ENCODE results near the gene GMPPA.
A peak's percentile ranks its signal among the peaks of the same experiment; 100 is the strongest.

The GMPPA gene

DNA sequence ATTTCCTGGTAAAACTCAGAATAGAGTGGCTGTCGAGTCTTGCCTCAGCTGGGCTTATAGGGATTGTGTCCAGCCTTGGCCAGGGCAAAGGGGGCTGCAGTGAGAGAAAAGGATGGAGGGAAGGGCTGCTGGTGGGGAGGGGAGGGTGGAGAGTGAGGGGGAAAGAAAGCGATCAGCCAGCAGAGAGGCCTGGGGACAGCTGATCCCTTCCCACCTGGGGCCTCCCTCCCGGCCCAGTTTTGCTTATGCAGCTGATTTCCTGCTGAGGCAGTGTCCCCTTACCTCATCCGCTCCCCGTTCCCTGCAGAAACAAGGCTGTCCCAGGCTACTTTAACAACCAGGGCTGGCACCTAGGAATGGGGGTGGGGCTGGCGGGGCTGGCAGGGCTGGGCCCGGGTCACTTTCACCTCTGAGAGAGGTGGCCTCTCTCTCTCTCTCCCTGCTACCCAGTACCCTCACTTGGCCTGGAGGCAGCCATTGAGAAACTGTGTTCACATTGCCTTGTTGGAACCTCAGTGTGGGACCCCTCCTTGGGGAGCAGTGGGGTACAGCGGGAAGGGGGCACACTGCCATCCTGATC is 12.2 kb upstream of the GMPPA start:
- no peak for DNase-seq

DNA sequence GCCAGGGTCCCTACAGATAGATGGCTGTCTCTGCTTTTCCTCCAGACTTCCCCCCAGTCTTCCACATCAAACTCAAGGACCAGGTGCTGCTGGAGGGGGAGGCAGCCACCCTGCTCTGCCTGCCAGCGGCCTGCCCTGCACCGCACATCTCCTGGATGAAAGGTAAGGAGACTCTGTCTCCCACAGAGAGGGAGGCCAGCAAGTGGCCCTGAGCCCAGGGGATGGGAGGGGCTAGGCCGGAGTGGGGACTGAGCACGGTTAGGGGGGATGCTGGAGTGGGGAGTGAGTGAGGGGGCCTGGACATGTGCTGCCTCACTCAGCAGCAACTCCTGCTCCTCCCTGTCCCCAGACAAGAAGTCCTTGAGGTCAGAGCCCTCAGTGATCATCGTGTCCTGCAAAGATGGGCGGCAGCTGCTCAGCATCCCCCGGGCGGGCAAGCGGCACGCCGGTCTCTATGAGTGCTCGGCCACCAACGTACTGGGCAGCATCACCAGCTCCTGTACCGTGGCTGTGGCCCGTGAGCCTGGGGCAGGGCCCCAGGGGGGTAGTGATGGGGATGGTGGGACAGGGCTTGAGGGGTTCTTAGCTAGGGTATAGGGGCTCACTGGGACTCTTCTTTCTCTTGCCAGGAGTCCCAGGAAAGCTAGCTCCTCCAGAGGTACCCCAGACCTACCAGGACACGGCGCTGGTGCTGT is 10.4 kb upstream of the GMPPA start:
- no peak for DNase-seq

GRCh38 chr2:219488844-219489194 is 9.9 kb upstream of the GMPPA start:
- DNase-seq: no peak

DNA sequence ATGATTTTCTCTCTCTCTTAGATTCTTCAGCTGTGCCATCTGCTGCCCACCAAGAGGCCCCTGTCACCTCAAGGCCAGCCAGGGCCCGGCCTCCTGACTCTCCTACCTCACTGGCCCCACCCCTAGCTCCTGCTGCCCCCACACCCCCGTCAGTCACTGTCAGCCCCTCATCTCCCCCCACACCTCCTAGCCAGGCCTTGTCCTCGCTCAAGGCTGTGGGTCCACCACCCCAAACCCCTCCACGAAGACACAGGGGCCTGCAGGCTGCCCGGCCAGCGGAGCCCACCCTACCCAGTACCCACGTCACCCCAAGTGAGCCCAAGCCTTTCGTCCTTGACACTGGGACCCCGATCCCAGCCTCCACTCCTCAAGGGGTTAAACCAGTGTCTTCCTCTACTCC is 9.4 kb upstream of the GMPPA start:
- DNase-seq: no peak

DNA sequence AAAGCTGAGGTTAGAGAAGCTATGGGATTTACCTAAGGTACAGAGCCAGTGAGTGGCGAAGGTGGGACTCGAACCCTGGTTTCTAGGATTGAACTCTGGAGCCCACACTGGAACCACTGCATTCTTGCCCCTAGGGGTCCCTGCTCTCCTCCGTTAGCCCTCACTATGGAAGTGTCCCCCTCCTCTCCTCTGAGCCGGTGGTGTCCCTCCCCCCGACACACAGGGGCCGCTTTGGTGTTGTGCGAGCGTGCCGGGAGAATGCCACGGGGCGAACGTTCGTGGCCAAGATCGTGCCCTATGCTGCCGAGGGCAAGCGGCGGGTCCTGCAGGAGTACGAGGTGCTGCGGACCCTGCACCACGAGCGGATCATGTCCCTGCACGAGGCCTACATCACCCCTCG is 8.5 kb upstream of the GMPPA start:
- DNase-seq: no peak

DNA sequence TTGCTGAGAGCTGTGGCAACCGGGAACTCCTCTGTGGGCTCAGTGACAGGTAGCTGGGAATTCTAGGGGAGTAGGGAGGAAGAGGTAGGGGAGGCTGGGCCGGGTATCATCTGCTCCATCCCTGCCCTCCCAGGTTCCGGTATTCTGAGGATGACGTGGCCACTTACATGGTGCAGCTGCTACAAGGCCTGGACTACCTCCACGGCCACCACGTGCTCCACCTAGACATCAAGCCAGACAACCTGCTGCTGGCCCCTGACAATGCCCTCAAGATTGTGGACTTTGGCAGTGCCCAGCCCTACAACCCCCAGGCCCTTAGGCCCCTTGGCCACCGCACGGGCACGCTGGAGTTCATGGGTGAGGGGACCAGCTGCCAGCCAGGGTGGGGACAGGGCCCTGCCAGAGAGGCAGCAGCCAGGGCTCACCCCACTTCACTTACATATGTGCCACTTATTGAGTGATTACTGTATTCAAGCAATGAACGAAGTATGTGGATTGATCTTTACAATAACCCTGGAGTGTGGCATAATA is 8.0 kb upstream of the GMPPA start:
- no peak for DNase-seq

GRCh38 chr2:219491278-219491963 is 7.3 kb upstream of the GMPPA start:
- DNase-seq: no peak

GRCh38 chr2:219492575-219492974 is 6.1 kb upstream of the GMPPA start:
- DNase-seq: no peak

DNA sequence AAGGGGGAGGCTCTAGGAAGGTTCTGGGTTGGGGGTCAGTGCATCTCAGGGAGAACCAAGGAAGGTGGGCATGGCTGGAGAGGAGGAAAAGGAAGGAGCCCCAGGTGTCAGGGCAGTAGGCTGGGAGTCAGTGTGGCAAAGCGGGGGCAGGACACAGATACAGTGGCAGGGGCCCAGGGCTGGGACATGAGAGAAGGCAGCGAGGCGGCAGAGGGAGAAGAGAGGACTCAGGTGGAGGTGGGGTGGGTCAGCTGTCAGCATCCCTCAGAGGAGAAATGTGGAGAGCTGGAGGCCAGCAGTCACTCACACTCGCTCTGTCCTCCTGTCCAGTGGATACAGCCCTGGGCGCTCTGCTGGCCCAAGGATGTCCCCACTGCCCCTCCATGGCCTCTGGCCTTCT is 5.6 kb upstream of the GMPPA start:
- DNase-seq: no peak

DNA sequence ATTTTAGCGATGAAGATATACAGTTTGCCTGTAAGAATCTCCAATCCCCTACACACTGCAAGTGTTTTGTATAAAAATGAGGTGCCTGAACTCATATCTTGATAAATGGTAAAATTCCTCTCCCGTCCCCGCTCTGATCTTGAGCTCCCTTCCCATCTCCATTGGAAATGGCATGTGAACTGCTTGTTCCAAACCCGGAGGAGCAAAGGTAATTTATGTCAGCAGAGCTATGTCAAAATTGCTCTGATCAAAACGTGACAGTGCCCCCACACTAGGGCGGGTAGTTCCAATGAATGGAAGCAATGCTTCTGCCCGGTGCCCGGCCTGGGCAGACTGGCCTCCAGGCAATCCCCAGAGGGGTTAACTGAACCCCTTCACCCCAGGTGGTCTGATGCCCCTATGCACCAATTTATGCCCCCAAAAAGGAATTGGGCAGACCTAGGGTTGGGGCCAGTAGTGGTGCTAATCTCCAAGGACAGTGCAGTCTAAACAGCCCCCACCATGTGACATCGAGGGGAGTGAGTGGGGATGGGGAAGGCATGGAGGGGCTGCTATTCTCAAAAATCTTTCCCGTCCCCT is 3.6 kb upstream of the GMPPA start:
- no peak for DNase-seq

DNA sequence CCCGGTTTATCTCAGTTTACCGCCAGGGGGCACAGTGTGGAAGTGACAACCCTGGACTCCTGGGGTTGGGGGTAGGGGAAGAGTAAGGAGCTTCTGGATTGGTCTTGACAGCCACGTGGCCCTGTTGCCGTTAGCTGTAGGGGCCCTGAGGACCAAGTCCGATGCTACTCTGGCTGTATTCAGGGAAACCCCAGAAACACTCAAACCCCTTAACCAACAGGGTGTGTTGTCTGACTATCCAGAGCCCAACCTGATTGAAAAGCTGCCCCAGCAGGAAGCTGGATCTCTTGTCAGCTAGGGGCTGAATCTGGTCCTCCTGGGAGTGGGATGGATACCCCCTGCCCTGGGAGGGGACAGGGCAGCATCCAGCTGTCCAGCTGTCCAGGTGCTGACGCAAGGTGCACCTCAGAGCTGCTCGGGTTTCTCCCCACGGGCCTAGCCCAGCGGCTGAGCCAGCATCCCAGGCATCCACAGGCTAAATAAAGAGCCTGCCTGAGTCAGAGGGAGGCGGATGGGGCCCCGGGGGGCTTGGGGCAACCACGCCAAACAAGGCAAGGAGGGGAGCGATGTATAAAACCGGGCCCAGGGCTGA is 3.1 kb upstream of the GMPPA start:
- peak; percentile 47 to 65 for DNase-seq

DNA sequence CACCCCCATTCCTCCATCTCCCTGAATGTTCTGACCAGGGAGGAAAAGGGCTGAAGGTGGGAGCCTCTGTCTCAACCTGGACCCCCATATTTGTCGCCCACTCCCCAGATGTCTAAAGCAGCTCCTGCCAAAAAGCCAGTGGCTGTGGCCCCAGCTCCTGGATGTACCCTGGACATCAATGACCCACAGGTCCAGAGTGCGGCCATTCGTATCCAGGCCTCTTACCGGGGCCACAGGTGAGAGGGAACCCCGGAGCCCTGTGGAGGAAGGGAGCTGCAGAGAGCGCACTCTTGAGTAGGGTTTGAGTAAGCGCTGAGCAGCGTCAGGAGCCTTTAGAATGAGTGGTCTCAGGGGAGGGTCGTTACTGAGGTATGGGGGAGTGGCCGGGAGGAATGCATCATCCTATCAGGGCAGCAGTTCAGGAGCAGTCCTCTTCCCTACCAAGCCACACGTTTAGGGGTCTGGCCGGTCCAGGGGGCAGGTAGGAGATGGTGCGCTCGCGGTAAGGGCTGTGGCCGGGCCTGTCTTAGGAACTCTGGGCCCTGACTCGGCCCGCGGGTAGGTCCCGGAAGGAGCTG is 2.4 kb upstream of the GMPPA start:
- DNase-seq: no peak

GRCh38 chr2:219496825-219497494 is 1.7 kb upstream of the GMPPA start:
- peak in 1 of 2 donors; percentile 8 for DNase-seq

- DNase-seq: peak; percentile 44 to 61
These were observed 1.0 kb upstream of the GMPPA start for GRCh38 chr2:219497495-219498279.

- DNase-seq: no peak
These were observed 292 bp downstream of the GMPPA start for GRCh38 chr2:219499058-219499307.

GRCh38 chr2:219499555-219499954 is 864 bp downstream of the GMPPA start:
- no peak for DNase-seq

GRCh38 chr2:219500135-219500534 is 1.4 kb downstream of the GMPPA start:
- DNase-seq: no peak

- no peak for DNase-seq
These were observed 3.2 kb downstream of the GMPPA start for GRCh38 chr2:219501849-219502248.

GRCh38 chr2:219502618-219503017 is 3.9 kb downstream of the GMPPA start:
- no peak for DNase-seq

DNA sequence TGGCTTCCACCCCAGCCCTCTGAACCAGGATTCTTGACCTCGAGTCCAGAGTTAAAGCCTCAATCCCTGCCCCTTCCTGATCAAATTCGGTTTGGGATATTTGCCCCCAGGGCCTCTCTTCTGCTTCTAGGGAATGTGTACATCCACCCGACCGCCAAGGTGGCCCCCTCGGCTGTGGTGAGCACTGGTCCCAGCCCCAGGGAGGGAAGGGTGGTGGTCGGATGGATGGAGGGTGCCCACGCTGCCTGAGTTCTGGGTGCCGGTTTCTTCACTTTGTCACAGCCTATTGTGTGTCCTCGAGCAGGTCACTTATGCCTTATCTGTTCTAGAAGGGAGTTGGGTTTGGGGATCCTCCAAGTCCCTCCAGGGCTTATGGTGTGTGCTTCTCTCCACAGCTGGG is 6.9 kb downstream of the GMPPA start:
- DNase-seq: no peak

GRCh38 chr2:219506153-219506801 is 7.6 kb downstream of the GMPPA start:
- no peak for DNase-seq
